K562 treated with DMSO at 1 percent for 4 hours (cell line): ENCODE measurements around the gene TMEM187. TPM values are rescaled to one million over a fixed set of nuclear protein-coding genes. Genes with fewer than 3 reads are reported as not detected.

Experiments
- total RNA-seq: library from RNA; unstranded; fragments of 300-600 nt; gene quantifications from 2 replicates; pipeline ENCODE4 v1.2.3, GENCODE V29; 2022; ENCODE audit not compliant: insufficient read depth

Gene TMEM187
- 9.9 and 12.7 TPM in 2 replicates for total RNA-seq

GRCh38 chrX:153972368-153973126, at the start of gene TMEM187:
TSS of gene TMEM187 (plus strand) at chrX:153972754. CDS start at chrX:153982063, 9,309 bp downstream.

GRCh38 chrX:153925739-153926551, 46.6 kb upstream of the TMEM187 start, which contains the start of gene ARHGAP4:
TSS of gene ARHGAP4 (minus strand) at chrX:153926264. CDS start at chrX:153926202, 62 bp downstream.

GRCh38 chrX:153934762-153935325, 37.7 kb upstream of the TMEM187 start, which contains the start of gene NAA10:
TSS of gene NAA10 (minus strand) at chrX:153935037. CDS start at chrX:153934904, 133 bp downstream.

GRCh38 chrX:153944140-153944799, 28.3 kb upstream of the TMEM187 start, which contains the start of gene RENBP:
TSS of gene RENBP (minus strand) at chrX:153944643. CDS start at chrX:153944610, 33 bp downstream.

GRCh38 chrX:153971450-153972367, 845 bp upstream of the TMEM187 start, which contains the start of gene HCFC1:
TSS of gene HCFC1 (minus strand) at chrX:153971818. CDS start at chrX:153970840, 978 bp downstream.

GRCh38 chrX:154019633-154020528, 47.3 kb downstream of the TMEM187 start, which contains the start of gene IRAK1:
TSS of gene IRAK1 (minus strand) at chrX:154019902. CDS start at chrX:154019812, 90 bp downstream.

Other genes starting within 250 kb of the TMEM187 start
- 199 and 219 TPM in 2 replicates for gene BCAP31, start 248.4 kb upstream of the TMEM187 start, total RNA-seq
- gene ABCD1, start 247.9 kb upstream of the TMEM187 start, total RNA-seq: 21.7 and 26.7 TPM in 2 replicates
- 0.46 and 1.1 TPM in 2 replicates for gene PLXNB3, start 208.5 kb upstream of the TMEM187 start, total RNA-seq
- not detected in 2 replicates for gene SRPK3, start 191.7 kb upstream of the TMEM187 start, total RNA-seq
- 78.4 and 81.7 TPM in 2 replicates for gene IDH3G, start 178.4 kb upstream of the TMEM187 start, total RNA-seq
- gene SSR4, start 178.1 kb upstream of the TMEM187 start, total RNA-seq: 768 and 792 TPM in 2 replicates
- gene PDZD4, start 142.2 kb upstream of the TMEM187 start, total RNA-seq: not detected in 2 replicates
- gene L1CAM, start 86.6 kb upstream of the TMEM187 start, total RNA-seq: 1.4 TPM in 1 of 2 replicates, not detected in the other
- gene AVPR2, start 68.1 kb upstream of the TMEM187 start, total RNA-seq: 1.2 TPM in 1 of 2 replicates, not detected in the other
- 149 and 176 TPM in 2 replicates for gene ARHGAP4, start 46.5 kb upstream of the TMEM187 start, total RNA-seq
- gene NAA10, start 37.7 kb upstream of the TMEM187 start, total RNA-seq: 124 and 134 TPM in 2 replicates
- gene RENBP, start 28.1 kb upstream of the TMEM187 start, total RNA-seq: 46.8 and 64.1 TPM in 2 replicates
- 42.3 and 61.1 TPM in 2 replicates for gene HCFC1, start 936 bp upstream of the TMEM187 start, total RNA-seq
- gene IRAK1, start 47.1 kb downstream of the TMEM187 start, total RNA-seq: 197 and 199 TPM in 2 replicates
- gene MECP2, start 125.0 kb downstream of the TMEM187 start, total RNA-seq: 30.0 and 30.4 TPM in 2 replicates
- not detected in 2 replicates for gene OPN1LW, start 171.5 kb downstream of the TMEM187 start, total RNA-seq
- gene OPN1MW, start 209.8 kb downstream of the TMEM187 start, total RNA-seq: not detected in 2 replicates
- gene OPN1MW2, start 247.0 kb downstream of the TMEM187 start, total RNA-seq: not detected in 2 replicates